Panc1 (cell line): ENCODE results near the gene BICRA. TPM values are rescaled to one million over a fixed set of nuclear protein-coding genes. Genes with fewer than 3 reads are reported as not detected.

Experiments used
- ATAC-seq: fragments of 200-7000 bp; cut with Tn5 transposase; 2 replicates; pipeline ENCODE4 v1.9.1; 2020; ENCODE audit warnings: mild to moderate bottlenecking, moderate library complexity
- BruUV-seq: library from RNA; stranded (reverse); fragments of 400-500 nt; replicated peaks from 2 replicates; lab custom pipeline; 2021; lab: Mats Ljungman, UMichigan
- CTCF ChIA-PET: fragments of 300-600 bp; sonication (Branson Sonifier 250); formaldehyde crosslinking; loops from one replicate; lab custom pipeline; 2022; ENCODE audit warnings: antibody characterized with exemption; lab: Charles Lee
- POLR2A ChIA-PET: fragments of 300-600 bp; sonication (Branson Sonifier 250); formaldehyde crosslinking; loops from one replicate; lab custom pipeline; 2022; ENCODE audit warnings: antibody characterized with exemption; lab: Charles Lee
- DNase-seq: peaks from one replicate; pipeline ENCODE4 v3.0.0-alpha.2; 2010; ENCODE audit warnings: low read depth, low spot score
- H3K27ac ChIP-seq: 2 replicates; pipeline ENCODE4 v1.5.1; 2011; ENCODE audit warnings: mild to moderate bottlenecking, low read length, inconsistent platforms
- H3K27me3 ChIP-seq: fragments of 200-500 bp; sonication (Bioruptor generic); 2 replicates; pipeline ENCODE4 v1.6.0; 2014; ENCODE audit warnings: low read length, inconsistent platforms; ENCODE audit not compliant: control insufficient read depth, insufficient read depth
- H3K36me3 ChIP-seq: fragments of 200-500 bp; sonication (Bioruptor generic); 2 replicates; pipeline ENCODE4 v1.5.1; 2014; ENCODE audit warnings: inconsistent platforms, mild to moderate bottlenecking, low read length, moderate library complexity; ENCODE audit not compliant: control insufficient read depth, insufficient read depth
- H3K4me1 ChIP-seq: 2 replicates; pipeline ENCODE4 v1.5.1; 2011; ENCODE audit warnings: inconsistent platforms, mild to moderate bottlenecking, low read length, moderate library complexity; ENCODE audit not compliant: control insufficient read depth, insufficient read depth
- H3K4me3 ChIP-seq, 2 experiments: 2 replicates each; pipeline ENCODE4 v1.5.1; 2011 to 2012; ENCODE audit warnings: low read depth in 2 of 2, low read length in 2 of 2, mild to moderate bottlenecking in 2 of 2, inconsistent platforms in 1 of 2, moderate library complexity in 1 of 2
- H3K9me3 ChIP-seq: fragments of 200-500 bp; sonication (Bioruptor generic); 2 replicates; pipeline ENCODE4 v1.5.1; 2014; ENCODE audit warnings: low read depth, mild to moderate bottlenecking, inconsistent platforms, low read length, moderate library complexity; ENCODE audit not compliant: control insufficient read depth, insufficient read depth
- POLR2AphosphoS5 ChIP-seq: IDR thresholded peaks from 2 replicates; pipeline ENCODE4 v1.6.1; 2012; ENCODE audit warnings: mild to moderate bottlenecking, low read depth, low read length, moderate library complexity
- SIN3A ChIP-seq: IDR thresholded peaks from 2 replicates; pipeline ENCODE4 v1.6.1; 2012; ENCODE audit warnings: low read depth, mild to moderate bottlenecking, low read length, moderate library complexity, borderline replicate concordance; ENCODE audit not compliant: insufficient read depth
- TCF7L2 ChIP-seq: IDR thresholded peaks from 2 replicates; pipeline ENCODE4 v1.6.1; 2011; ENCODE audit warnings: mild to moderate bottlenecking, low read depth, low read length, inconsistent platforms
- in situ Hi-C: cut with HindIII; loops from 2 replicates; pipeline ENCODE4 v1.10.0; 2016; ENCODE audit warnings: low sequenced_read_pairs, low pct_unique_long_range_greater_than_20kb
- intact Hi-C: fragments of 100-400 bp; cut with micrococcal nuclease; formaldehyde crosslinking; loops from one replicate; pipeline ENCODE4 v1.10.0; 2022; ENCODE audit not compliant: unreplicated experiment
- total RNA-seq: library from RNA; stranded (reverse); gene quantifications from one replicate; pipeline ENCODE4 v1.2.1, GENCODE V29; 2021; ENCODE audit not compliant: unreplicated experiment
- TF ChIP-seq, protein P1 (sequence below): fragments of 450-650 bp; IDR thresholded peaks from 2 replicates; pipeline ENCODE4 v1.5.1; 2017; ENCODE audit warnings: mild to moderate bottlenecking
- TF ChIP-seq, protein P2 (sequence below), 2 experiments: IDR thresholded peaks; 2 replicates each; pipeline ENCODE4 v1.6.1; 2011 to 2012; ENCODE audit warnings: low read depth in 2 of 2, control low read depth in 1 of 2, low read length in 1 of 2, mild to moderate bottlenecking in 1 of 2, moderate library complexity in 1 of 2; ENCODE audit not compliant: insufficient read depth in 1 of 2

The BICRA gene
- total RNA-seq, 1 experiment from 2014 or later: 13.7 TPM

DNA sequence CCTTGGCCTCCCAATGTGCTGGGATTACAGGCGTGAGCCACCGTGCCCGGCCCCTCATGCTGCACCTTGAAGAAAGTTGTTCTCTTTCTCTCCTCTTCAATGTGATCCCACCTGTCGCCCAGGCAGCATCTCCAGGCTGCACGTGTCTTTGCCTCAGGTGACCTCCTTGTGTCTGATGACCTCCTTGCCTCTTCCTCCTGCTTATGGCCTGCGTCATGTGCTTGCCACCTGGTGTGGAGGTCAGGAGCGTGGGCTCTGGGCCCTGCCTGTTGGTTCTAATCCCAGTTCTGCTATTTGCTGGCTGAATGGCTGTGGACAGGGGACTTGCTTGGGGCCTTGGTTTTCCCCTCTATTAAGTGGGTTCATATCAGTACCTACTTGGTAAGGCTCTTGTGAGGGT lies 6.3 kb downstream of the BICRA start:
- intact Hi-C loops: no loop called here

DNA sequence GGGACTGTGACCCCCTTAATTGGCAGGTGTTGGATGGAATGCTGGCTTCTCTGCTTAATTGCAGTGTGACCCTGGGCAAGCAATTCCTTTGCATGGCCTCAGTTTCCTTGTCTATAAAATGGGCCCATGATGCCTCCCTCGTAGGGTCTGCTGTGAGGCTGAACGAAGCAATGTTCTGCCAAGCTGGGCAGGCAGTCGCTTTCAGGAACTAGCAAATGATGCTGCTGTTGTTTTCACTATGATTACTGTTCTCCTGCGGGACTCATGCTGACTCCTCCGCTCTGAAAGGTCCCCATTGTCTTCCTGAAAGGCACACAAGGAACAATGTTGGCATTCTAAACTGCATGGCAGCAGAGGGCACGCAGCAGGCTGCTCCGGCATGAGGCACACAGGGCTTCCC lies 6.8 kb downstream of the BICRA start:
- H3K27ac ChIP-seq: no peak overlapping the region
- ChIA-PET CTCF (no interaction called here), POLR2A (no interaction called here)
- in situ Hi-C loops: no loop called here
- H3K36me3 ChIP-seq: no peaks in the 10 kb centered on the region
- no TSS peak for BruUV-seq
- ATAC-seq (no peak), DNase-seq (no peak)
- TF ChIP-seq SIN3A (no peak), TCF7L2 (no peak), POLR2AphosphoS5 (no peak)
- TF ChIP-seq, protein P1, sequence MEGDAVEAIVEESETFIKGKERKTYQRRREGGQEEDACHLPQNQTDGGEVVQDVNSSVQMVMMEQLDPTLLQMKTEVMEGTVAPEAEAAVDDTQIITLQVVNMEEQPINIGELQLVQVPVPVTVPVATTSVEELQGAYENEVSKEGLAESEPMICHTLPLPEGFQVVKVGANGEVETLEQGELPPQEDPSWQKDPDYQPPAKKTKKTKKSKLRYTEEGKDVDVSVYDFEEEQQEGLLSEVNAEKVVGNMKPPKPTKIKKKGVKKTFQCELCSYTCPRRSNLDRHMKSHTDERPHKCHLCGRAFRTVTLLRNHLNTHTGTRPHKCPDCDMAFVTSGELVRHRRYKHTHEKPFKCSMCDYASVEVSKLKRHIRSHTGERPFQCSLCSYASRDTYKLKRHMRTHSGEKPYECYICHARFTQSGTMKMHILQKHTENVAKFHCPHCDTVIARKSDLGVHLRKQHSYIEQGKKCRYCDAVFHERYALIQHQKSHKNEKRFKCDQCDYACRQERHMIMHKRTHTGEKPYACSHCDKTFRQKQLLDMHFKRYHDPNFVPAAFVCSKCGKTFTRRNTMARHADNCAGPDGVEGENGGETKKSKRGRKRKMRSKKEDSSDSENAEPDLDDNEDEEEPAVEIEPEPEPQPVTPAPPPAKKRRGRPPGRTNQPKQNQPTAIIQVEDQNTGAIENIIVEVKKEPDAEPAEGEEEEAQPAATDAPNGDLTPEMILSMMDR: no peak
- TF ChIP-seq, protein P2, sequence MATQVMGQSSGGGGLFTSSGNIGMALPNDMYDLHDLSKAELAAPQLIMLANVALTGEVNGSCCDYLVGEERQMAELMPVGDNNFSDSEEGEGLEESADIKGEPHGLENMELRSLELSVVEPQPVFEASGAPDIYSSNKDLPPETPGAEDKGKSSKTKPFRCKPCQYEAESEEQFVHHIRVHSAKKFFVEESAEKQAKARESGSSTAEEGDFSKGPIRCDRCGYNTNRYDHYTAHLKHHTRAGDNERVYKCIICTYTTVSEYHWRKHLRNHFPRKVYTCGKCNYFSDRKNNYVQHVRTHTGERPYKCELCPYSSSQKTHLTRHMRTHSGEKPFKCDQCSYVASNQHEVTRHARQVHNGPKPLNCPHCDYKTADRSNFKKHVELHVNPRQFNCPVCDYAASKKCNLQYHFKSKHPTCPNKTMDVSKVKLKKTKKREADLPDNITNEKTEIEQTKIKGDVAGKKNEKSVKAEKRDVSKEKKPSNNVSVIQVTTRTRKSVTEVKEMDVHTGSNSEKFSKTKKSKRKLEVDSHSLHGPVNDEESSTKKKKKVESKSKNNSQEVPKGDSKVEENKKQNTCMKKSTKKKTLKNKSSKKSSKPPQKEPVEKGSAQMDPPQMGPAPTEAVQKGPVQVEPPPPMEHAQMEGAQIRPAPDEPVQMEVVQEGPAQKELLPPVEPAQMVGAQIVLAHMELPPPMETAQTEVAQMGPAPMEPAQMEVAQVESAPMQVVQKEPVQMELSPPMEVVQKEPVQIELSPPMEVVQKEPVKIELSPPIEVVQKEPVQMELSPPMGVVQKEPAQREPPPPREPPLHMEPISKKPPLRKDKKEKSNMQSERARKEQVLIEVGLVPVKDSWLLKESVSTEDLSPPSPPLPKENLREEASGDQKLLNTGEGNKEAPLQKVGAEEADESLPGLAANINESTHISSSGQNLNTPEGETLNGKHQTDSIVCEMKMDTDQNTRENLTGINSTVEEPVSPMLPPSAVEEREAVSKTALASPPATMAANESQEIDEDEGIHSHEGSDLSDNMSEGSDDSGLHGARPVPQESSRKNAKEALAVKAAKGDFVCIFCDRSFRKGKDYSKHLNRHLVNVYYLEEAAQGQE (IDR thresholded peaks at IDR 0.05; ENCODE audit: insufficient read depth in 1 of 2, low read depth in 2 of 2, low read length in 1 of 2): no peak
- peaks cover 35% of the 10 kb centered on the region for H3K4me1 ChIP-seq
- H3K27me3 ChIP-seq: no peaks in the 10 kb centered on the region
- intact Hi-C loops: no loop called here
- H3K9me3 ChIP-seq: no peaks in the 10 kb centered on the region
- H3K4me3 ChIP-seq: no peak overlapping the region

More for the DNA sequence above, 6.3 kb downstream of the BICRA start:
- Histone ChIP-seq H3K27me3 (no peaks in the 10 kb centered on the region), H3K27ac (no peak overlapping the region), H3K9me3 (no peaks in the 10 kb centered on the region), H3K4me1 (peaks cover 38% of the 10 kb centered on the region), H3K4me3 (no peak overlapping the region), H3K36me3 (no peaks in the 10 kb centered on the region)
- DNase-seq: no peak
- CTCF ChIA-PET: no interaction called here
- in situ Hi-C loops: no loop called here
- POLR2A ChIA-PET: no interaction called here
- TF ChIP-seq, protein P2 (IDR thresholded peaks at IDR 0.05; ENCODE audit: insufficient read depth in 1 of 2, low read depth in 2 of 2, low read length in 1 of 2): no peak
- no peak for TF ChIP-seq TCF7L2
- TF ChIP-seq, protein P1: no peak
- TF ChIP-seq SIN3A: no peak
- TF ChIP-seq POLR2AphosphoS5: no peak
- no TSS peak for BruUV-seq
- ATAC-seq: no peak
